ENCODE data around the gene DPM2.

DNA sequence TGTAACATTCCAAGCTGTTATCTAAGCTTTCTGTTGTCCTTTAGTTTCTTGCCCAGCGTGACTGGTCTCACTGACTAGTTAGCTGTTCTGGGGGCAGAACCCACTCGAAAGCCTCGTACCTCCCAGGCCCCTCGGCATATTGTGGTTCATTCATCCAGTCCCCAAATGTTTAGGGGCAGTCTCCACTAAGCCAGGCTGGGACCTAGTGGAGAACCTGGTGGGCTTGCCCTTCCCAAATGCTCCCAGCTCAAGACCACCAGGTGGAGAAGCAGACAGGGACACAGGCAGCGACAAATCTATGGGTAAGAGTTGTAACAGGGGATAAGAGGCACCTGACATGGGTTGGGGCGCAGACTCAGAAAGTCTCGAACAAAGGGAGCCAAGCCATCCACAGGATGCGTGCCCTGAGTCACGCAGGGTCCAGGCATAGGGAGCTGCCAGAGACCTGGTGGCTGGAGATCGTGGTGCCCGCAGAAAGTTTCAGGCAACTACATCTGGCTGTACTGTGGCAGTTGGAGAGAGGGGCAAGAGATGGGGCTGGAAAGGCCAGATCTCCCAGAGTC lies 44.0 kb upstream of the DPM2 start:
- TF ChIP-seq, protein P1, sequence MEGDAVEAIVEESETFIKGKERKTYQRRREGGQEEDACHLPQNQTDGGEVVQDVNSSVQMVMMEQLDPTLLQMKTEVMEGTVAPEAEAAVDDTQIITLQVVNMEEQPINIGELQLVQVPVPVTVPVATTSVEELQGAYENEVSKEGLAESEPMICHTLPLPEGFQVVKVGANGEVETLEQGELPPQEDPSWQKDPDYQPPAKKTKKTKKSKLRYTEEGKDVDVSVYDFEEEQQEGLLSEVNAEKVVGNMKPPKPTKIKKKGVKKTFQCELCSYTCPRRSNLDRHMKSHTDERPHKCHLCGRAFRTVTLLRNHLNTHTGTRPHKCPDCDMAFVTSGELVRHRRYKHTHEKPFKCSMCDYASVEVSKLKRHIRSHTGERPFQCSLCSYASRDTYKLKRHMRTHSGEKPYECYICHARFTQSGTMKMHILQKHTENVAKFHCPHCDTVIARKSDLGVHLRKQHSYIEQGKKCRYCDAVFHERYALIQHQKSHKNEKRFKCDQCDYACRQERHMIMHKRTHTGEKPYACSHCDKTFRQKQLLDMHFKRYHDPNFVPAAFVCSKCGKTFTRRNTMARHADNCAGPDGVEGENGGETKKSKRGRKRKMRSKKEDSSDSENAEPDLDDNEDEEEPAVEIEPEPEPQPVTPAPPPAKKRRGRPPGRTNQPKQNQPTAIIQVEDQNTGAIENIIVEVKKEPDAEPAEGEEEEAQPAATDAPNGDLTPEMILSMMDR (IDR thresholded peaks at IDR 0.05): no peak
- TF ChIP-seq POLR2A (IDR thresholded peaks at IDR 0.05): no peak

All from thyroid gland (tissue), 4 donors.